NCI-H1694 (cell line): ENCODE data around the gene RDH5.

ENCODE experiments used
- DNase-seq: peaks from one replicate; lab custom pipeline; 2025; lab: John Stamatoyannopoulos, UW

Gene RDH5, protein sequence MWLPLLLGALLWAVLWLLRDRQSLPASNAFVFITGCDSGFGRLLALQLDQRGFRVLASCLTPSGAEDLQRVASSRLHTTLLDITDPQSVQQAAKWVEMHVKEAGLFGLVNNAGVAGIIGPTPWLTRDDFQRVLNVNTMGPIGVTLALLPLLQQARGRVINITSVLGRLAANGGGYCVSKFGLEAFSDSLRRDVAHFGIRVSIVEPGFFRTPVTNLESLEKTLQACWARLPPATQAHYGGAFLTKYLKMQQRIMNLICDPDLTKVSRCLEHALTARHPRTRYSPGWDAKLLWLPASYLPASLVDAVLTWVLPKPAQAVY

DNA sequence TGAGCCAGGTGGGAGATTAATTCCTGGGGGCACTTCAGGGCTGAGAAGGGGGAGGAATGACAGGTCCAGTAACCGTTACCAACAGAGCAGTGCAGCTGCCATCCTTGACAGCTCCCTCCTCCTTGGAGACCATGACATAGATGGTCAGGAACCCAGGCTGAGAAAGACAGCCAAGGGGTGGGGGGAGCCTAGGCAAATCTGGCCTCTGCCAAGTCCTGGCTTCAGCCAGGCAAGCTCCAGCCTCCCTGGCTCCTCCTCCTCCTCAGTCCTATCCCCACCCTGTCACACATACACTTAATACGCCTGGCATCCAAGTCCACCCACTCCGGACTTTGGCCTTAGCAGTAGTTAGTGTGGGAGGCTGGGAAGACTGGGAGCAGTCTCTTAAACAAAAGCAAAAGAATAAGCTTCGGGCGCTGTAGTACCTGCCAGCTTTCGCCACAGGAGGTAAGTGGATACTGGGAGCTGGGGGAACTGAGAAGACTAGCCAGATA, at the start of gene RDH5:
Gene RDH5, plus strand, starts transcription at position 323 of the 494 bp plus-strand sequence. CDS start 792 bp downstream, outside the sequence.
- no peak for DNase-seq

DNA sequence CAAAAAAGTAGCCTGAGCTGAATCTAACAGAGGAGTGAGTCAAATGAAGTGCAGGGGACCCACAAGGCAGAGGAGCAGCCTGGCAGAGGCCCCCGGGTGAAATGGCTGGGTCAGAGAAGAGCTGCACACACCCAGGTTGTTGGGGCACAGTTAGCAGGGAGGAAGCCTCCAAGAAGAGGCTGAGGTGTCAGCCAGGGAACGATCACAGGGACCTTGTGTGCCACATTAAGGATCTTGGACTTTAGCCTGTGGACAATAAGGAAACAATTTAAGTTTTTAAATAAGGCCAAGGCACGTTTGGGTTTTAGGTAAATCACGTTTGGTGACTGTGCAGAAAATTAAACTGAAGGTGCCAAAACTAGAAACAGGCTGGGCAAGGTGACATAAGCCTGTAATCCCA, 48.4 kb upstream of the RDH5 start:
- no peak for DNase-seq

DNA sequence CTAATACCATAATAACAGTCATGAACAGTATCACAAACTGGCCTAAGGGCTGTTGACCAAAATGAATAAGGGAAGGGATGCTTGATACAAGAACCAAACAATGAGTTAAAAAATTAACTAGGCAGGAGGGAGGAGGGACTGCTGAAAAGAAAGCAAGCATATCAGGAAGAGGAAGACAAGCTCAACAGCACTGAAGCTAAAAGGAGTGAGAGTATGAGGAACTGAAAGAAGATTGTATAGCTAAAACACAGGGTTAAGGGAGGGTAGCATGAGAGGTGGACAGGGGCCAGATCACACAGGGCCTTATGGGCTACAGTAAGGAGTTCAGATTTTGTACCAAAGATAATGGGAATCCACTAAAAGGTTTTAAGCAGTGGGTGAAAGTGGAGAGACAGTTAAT, 46.6 kb upstream of the RDH5 start:
- DNase-seq, result no peak

DNA sequence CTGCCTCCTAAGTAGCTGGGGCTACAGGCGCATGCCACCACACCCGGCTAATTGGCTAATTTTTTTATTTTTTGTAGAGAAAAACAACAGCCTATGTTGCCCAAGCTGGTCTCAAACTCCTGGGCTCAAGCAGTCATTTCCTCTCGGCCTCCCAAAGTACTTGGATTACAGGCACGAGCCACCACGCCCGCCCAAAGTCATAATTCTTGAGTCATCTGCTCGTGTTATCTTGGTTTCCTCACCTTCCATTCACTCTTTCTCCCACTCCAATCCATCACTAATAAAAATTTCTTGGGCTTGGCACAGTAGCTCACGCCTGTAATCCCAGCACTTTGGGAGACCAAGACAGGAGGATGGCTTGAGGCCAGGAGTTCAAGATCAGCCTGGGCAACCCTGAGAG, 44.5 kb upstream of the RDH5 start:
- no peak for DNase-seq

DNA sequence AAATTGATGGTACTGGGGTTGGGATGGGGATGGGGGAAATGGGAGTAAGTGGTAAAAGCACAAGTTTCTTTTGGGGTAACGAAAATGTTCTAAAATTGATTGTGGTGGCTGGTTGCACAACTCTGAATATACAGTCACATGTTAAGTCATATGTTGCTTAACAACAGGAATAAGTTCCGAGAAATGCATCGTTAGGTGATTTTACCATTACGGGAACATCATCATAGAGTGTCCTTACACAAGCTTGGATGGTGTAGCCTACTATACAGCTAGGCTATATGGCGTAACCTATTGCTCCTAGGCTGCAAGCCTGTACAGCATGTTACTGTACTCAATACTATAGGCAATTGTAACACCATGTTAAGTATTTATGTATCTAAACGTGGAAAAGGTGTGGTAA, 43.5 kb upstream of the RDH5 start:
- DNase-seq, result no peak

DNA sequence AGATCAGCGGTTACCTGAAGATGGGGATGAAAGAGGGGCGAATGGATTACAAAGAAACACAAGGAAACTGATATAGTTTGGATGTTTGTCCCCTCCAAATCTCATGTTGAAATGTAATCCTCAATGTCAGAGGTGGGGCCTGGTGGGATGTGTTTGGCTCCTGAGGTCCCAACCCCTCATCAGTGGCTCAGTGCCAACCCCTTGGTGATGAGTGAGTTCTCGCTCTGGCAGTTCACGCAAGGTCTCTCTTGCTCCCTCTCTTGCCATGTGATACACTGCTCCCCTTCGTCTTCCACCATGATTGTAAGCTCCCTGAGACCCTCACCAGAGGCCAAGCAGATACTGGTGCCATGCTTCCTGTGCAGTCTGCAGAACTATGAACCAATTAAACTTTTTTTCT, 40.5 kb upstream of the RDH5 start:
- no peak for DNase-seq

DNA sequence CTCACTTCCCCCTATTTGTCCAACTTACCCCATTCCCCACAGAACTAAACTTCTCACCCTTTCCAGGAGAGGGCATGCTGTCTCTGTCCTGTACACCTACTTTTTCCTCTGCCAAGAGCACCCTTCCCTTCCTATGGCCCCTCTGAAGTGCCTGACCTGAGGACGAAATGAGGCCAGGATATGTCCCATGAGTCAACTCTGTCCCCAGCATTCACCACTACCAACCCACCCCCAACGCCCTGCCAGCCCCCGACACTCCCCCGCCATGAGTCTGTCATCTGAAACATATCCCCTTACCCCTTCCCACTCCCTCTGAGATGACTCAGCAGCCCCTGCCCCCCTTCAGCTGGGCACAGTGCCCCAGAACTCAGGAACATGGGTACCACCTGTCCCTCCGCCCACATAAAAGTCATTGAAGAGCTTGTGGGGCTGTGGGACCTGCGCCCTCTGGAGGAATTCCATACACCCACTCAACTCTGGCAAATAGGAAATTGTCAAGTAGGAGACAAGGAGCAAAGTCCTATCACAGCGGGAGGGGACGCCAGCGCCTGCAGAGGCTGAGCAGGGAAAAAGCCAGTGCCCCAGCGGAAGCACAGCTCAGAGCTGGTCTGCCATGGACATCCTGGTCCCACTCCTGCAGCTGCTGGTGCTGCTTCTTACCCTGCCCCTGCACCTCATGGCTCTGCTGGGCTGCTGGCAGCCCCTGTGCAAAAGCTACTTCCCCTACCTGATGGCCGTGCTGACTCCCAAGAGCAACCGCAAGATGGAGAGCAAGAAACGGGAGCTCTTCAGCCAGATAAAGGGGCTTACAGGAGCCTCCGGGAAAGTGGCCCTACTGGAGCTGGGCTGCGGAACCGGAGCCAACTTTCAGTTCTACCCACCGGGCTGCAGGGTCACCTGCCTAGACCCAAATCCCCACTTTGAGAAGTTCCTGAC, 38.8 kb upstream of the RDH5 start:
- peak; percentile 29 for DNase-seq

DNA sequence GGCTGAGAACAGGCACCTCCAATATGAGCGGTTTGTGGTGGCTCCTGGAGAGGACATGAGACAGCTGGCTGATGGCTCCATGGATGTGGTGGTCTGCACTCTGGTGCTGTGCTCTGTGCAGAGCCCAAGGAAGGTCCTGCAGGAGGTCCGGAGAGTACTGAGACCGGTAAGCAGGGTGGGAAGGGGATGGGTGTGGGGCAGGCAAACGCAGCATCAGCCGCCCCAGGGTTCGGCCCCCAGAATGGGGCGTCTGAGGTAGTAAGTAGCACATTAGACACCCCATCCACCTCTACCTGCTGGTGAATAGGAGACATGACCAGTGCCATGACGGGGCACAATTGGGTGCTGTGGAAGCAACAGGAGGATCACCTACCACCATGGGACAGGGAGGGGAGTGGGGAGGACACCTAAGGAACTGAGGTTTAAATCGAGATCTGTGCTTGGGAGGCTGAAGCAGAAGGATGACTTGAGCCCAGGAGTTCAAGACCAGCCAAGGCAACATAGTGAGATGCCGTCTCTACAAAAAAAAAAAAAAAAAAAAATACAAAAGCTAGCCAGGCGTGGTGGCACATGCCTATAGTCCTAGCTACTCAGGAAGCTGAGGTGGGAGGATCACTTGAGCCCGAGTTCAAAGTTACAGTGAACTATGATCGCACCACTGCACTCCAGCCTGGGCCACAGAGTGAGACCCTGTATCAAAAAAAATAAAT, 38.0 kb upstream of the RDH5 start:
- no peak for DNase-seq

DNA sequence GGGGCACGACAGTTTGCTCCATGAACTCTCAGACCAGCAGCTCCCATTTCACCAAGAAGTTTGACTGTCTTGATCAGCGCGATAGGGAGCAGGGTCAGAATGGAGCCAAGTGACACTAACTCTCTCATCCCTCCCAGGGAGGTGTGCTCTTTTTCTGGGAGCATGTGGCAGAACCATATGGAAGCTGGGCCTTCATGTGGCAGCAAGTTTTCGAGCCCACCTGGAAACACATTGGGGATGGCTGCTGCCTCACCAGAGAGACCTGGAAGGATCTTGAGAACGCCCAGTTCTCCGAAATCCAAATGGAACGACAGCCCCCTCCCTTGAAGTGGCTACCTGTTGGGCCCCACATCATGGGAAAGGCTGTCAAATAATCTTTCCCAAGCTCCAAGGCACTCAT, 36.5 kb upstream of the RDH5 start:
- no peak for DNase-seq

DNA sequence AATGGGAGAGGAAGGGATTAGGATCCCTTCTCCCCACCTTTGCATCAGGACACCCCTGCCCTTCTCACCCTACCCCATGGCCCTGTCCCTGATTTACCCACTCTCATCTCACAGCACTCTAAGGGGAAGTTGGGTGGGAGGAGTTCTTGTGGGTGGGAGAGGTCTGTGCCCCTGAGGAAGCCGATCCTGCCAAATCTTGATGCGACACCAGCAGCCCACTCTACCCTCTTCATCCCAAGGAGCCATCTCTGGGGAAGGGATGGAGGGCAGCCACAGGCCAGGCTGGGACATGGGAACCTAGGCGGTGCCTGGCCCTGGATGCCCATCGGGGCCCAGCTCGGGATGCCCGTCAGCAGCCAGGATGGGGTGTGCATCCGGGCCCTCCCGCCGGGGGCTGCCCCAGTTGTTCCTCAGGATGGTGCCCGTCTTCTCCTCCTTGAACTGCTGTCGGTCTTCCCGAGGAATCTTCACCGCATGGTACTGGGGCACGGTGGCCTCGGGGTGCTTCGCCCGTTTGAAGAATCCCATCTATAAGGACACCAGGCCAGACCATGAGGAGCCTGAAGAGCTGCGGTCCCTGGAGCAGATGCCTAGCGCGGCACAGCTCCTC, 35.3 kb upstream of the RDH5 start:
- DNase-seq, result no peak

DNA sequence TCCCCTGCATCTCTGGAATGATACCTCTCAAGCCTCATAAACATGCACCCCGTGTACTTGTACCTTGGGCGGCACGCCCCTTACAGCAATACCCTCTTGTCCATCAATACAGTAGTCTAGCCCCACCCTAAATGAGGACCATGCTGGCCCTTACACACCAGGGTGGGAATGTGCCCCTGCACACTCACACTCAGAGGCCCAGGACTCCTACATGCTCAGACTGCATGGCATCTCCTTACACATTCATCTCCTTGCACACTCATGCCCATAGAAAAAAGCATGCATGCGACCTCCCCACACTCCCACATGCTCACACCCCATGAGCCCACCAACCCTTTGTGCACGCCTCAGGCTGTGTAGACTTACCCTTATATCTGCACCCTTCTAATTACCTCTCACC, 34.5 kb upstream of the RDH5 start:
- DNase-seq, result no peak

DNA sequence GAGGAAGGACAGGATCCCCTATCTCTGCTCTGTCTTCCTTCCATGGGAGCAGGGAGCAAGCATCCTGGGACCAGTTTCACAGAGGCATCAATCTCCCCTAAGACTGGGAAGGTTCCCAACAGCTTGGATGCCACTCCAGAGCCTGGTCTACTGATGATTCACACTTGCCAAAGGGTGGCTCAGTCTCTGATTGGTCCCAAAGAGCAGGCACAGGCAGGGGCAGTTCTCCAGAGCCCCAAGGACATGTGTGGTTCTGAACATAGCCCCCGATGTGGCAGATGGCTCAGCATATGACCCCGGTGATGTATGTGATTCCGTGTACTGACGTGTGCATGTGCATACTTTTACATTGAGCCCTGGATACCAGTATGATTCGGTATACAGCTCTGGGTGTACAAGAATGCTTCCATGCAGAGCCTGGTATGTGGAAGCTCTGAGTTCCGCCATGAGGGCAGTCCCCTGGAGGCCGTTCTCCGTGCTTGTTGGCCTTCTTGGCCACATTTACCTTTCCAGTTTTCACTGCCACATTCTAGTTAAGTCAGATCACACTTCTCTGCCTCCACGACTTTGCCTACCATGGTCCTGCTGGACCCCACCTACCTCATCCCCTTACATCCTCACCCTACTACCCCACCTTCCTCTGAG, 33.7 kb upstream of the RDH5 start:
- DNase-seq, result no peak

DNA sequence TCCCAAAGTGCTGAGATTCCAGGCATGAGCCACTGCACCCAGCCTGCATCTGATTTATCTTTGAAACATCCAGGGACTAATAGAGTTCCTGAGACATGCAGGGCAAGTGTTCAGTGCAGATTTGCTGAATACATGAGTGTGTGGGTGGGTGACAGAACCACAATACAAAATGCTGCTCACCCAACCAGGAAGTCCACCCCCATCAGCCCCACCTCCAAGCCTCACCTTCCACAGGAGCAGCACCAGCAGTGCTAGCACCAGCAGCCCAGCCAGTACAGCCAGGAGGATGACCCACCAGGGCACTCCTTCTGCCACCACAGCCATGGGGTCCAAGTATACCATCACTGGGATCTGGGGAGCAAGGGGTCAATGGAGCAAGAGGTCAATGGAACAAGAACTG, 32.4 kb upstream of the RDH5 start:
- DNase-seq, result no peak

DNA sequence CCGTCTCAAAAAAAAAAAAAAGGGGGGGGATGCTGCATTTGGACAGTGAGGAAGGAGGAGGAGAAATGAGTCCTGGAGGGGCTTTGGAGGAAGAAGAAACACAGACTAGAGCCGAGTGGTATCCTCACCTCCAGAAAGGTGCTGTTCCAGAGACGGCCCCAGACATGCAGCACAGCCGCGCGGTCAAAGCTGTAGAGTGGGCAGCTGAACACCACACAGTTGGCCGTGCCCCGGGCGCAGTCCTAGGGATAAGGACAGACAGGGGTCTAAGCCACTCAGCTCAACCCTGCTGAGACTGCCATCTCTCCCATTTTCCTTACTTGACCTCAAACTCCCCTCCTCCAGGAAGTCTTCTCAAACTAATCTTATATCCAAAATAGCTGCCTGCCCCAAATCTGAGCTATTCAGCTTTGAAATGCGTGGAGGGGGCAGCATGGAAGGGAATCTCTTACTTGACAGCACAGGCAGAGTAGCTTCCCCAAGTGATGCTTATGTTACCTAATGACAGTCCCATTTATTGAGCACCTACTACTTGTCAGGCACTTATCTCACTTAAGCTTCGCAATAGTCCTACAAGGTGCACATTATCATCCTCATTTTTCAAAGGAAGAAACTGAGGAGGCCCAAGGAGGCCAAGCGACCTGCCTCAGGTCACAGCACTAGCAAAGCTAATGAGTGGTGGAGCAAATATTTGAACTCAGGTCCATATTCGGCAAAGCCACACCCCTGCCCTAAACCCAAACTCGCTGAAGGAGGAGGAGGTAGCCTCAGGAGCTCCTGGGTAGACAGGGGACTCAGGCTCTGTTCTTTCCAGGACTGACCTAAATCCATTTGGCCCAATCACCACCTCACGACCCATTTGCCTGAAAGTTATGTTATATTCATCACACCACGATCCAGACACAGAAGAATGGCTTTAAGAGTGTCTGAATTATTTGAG, 31.2 kb upstream of the RDH5 start:
- no peak for DNase-seq

DNA sequence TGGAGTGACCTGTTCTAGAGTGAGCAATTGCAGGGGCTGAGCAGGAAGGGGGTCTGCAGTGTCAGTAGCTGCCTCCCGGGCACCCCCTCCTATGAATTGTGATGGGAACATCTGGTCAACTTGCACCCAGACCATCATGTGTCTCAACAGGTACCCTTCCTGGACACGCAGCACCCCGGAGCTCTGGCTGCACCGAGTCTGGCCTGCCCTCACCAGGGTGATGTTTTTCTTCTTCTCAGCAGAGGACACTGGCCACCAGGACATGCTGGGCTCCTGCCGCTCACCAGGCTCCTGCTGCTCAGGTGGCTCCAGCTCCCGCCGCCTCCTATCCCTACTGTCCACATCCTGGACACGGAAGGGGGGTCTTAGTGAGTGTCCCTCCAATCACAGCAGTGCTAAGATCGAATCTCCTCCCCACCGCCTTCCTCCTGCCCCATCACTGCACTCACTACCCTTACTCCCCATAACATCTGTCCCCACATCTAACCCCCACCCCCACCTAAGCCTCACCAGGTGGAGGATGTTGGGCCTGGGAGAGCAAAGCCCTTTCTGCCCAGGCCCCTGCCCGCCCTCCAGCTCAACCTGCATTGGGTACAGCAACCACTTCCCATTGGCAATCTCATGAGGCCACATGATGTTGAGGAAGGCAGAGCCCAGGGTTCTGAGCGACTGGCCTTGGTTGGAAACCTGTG, 27.4 kb upstream of the RDH5 start:
- DNase-seq, result no peak

DNA sequence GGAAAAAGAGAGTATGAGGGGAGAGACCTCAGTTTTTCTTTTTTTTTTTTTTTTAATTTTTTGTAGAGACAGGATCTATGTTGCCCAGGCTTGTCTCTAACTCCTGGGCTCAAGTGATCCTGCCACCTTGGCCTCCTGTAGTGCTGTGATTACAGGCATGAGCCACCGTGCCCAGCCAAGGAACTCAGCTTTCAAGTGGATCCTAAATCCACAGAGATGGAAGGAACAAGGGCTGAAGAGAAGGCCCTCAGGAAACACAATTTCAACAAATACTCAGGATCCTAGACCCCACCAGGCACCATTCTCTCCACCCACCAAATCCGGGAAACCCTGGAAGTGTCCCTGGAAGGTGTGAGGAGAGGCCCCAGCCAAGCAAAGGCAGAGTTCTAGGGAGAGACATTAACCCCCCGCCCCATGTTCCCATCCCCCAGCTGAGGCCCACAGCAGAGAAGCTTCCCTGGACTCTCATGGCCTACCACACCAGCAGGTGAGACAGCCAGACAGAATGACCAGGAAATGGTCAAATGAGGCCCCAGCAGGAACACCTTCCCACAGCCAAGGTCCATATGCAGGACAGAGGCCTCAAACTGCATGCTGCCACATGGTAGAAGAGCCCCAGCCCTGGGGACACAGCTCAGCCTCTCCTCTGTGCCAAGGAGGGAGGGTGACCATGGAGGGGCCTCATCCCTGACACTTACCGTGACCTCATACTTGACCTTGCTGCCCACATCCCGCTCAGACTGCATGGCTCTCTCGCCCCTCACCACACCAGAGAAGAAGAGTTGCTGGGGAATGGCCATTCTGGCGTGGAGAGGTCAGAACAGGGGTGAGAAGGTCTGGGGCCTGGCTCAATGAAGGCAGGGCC, 26.6 kb upstream of the RDH5 start:
- DNase-seq, result no peak

DNA sequence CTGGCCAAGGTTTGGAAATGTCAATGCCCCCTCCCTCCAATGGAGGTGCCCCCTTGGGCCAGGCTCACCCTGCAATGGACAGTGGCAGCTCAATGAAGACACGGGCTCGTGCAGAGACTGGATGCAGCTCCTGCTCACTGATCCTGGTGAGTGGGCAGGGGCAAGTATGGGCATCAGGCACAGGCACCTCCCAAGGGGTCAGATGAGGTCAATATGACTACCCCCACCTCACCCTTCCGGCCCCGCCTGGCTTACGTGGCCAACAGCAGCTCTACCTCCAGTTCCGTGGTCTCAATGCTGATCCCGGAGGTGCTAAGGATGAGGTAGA, 26.0 kb upstream of the RDH5 start:
- no peak for DNase-seq

DNA sequence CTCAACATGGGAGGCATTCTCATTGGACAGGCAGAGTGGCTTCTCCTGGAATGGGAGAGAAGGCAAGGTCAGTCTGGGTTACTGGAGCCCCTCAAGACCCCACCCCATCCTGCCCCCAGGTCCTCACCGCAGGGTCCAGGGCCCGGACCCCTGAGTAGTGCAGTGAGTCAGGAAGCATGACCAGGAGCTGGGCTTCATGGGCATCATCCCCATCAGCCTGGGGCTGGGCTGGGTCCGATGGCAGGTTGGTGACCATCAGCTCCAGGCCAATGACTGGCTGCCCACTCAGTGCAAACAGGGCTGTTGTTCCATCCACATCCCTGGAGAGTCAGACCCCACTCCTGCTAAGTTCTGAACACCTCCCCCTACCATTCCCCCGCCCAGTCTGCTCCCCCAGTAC, 25.5 kb upstream of the RDH5 start:
- no peak for DNase-seq

DNA sequence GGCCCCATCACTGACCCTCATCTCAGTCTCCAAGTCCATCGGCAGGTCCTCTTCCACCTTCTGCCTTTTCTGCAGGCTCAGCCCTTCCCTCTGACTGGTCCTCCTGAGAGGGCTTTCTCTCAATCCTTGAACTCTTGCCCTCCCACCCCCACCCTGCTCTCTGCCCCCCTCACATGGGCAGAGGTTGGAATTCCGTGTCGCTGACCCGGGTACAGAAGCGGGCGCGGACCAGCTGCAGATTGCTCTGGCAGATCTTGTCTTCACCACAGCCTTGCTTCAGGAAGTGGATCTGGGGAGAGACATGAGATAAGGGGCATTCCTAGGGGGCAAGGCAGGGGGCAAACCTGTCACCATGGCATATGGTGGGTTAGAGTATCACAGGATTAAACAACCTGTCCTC, 24.8 kb upstream of the RDH5 start:
- DNase-seq, result no peak
